ENCODE results near the gene RPL3. TPM values are rescaled to one million over a fixed set of nuclear protein-coding genes. Genes with fewer than 3 reads are reported as not detected.

RPL3 gene
- total RNA-seq, 1 donor: 3,122 TPM

DNA sequence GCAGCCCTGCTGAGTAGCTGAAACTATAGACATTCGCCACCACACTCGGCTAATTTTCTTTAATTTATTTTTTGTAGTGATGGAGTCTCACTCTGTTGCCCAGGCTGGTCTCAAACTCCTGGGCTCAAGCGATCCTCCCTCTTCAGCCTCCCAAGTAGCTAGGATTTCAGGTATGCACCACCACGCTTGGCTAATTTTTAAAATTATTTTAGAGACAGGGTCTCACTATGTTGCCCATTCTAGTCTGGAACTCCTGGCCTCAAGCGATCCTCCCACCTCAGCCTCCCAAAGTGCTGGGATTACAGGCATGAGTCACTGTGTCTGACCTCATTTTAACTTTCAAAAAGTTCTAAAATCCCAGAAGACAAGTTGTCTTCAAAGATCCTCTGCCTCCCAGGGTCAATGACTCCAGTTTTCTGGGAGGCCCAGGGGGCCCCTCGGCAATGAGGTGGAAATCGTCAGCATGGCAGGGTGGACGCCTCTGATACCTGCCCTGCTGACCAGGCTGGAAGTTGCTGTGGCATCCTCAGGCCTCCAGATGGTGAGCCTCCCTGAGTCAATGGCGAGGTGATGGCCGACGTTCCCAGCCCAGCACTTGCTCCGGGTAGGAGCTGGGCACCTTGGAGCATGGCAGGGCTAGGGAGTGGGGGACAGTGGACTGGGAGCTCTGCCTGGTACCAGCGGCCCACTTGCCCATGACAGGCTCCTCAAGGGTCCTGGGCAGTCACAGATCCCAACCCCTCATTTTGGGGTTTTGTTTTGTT, 31.1 kb downstream of the RPL3 start:
- TF ChIP-seq, protein P1, sequence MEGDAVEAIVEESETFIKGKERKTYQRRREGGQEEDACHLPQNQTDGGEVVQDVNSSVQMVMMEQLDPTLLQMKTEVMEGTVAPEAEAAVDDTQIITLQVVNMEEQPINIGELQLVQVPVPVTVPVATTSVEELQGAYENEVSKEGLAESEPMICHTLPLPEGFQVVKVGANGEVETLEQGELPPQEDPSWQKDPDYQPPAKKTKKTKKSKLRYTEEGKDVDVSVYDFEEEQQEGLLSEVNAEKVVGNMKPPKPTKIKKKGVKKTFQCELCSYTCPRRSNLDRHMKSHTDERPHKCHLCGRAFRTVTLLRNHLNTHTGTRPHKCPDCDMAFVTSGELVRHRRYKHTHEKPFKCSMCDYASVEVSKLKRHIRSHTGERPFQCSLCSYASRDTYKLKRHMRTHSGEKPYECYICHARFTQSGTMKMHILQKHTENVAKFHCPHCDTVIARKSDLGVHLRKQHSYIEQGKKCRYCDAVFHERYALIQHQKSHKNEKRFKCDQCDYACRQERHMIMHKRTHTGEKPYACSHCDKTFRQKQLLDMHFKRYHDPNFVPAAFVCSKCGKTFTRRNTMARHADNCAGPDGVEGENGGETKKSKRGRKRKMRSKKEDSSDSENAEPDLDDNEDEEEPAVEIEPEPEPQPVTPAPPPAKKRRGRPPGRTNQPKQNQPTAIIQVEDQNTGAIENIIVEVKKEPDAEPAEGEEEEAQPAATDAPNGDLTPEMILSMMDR (IDR thresholded peaks at IDR 0.05; ENCODE audit: insufficient read depth, low read length): no peak
- no peak overlapping the region for H3K4me3 ChIP-seq (ENCODE audit: low read depth, low read length)
- DNase-seq (ENCODE audit: low read depth): no peak

DNA sequence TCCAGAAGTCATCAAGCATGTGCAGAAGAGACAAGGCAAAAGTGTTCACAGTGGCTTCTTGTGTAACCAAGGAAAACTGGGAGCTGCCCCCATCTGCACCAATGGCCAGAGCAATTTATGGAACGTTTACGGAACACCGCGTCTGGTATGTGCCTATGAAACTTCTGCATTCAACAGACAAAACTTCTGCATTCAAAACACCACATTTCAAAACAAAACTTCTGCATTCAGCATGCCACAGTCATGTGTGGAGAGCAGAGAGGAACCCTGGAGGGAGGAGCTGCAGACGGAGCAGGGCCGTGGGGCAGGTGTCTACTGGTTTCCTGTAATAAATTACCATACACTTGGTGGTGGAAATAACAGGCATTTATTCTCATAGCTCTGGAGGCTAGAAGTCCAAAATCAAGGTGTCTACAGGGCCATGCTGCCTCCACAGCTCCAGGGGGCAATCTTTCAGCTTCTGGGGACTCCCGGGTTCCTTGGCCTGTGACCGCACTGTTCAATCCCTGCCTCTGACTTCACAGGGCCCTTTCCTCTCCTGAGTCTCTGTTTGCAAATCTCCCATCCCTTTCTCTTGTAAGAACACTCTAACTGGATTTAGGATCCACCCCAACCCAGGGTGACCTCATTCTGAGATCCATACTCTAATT, 32.2 kb downstream of the RPL3 start:
- H3K4me3 ChIP-seq (ENCODE audit: low read depth, low read length): no peak overlapping the region
- DNase-seq (ENCODE audit: low read depth): no peak
- TF ChIP-seq, protein P1 (IDR thresholded peaks at IDR 0.05; ENCODE audit: insufficient read depth, low read length): no peak

DNA sequence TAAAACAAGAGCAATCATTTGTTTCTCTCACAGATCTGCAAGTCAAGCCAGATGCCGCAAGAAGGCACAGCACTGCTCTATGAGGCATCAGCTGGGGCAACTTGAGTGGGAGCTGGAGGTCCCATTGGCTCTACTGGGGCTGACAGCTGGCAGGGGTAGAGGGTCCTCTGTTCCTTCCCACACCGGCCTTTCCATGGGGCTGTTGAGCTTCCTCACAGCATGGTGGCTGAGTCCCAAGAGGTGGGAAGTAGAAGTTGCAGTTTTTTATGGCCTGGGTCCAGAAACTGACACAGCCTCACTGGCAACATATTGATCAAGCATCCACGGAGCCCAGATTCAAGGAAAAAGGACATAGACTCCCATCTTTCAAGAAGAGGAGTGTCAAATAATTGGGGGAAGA, 34.4 kb downstream of the RPL3 start:
- TF ChIP-seq, protein P1 (IDR thresholded peaks at IDR 0.05; ENCODE audit: insufficient read depth, low read length): no peak
- H3K4me3 ChIP-seq (ENCODE audit: low read depth, low read length): no peak overlapping the region

DNA sequence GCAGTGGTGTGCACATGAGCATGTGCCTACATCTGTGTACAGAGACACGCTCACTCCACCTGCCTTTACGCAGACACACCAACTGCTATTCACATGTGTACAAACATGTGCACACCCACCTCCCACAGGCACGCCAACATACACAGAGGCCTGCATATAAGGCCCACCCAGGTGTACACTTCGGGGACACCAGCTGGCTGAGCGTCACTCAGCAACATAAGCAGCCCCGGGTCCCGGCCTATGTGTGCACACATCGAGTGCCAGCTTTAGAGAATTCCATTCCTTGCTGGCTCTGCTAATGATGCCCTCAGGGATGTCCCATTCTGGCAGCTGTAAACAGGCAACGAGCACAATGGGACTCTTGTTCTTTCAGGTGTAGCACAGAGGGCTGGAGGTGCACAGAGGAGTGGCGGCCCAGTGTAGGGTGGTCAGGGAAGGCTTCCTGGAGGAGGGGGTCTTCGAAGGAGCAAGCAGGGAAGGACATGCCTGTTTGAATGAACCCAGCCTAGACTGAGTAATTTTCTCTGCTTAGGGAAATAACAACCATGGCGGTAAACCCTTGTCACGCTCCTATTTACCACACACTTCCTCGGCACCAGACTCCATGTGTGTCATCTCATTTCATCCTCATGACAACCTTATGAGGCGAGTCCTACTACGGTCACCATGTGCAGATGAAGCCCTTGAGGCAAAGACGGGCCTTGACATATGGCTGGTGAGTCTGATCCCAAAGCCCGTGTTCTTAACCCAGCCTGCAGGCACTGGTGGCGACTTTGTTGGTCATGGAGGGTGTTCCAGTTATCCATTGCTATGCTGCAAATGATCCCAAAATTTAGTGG, 35.1 kb downstream of the RPL3 start:
- no peak for DNase-seq (ENCODE audit: low read depth)
- TF ChIP-seq, protein P1 (IDR thresholded peaks at IDR 0.05; ENCODE audit: insufficient read depth, low read length): no peak
- no peak overlapping the region for H3K4me3 ChIP-seq (ENCODE audit: low read depth, low read length)

More for the DNA sequence above, 34.4 kb downstream of the RPL3 start:
- no peak for DNase-seq (ENCODE audit: low read depth)

DNA sequence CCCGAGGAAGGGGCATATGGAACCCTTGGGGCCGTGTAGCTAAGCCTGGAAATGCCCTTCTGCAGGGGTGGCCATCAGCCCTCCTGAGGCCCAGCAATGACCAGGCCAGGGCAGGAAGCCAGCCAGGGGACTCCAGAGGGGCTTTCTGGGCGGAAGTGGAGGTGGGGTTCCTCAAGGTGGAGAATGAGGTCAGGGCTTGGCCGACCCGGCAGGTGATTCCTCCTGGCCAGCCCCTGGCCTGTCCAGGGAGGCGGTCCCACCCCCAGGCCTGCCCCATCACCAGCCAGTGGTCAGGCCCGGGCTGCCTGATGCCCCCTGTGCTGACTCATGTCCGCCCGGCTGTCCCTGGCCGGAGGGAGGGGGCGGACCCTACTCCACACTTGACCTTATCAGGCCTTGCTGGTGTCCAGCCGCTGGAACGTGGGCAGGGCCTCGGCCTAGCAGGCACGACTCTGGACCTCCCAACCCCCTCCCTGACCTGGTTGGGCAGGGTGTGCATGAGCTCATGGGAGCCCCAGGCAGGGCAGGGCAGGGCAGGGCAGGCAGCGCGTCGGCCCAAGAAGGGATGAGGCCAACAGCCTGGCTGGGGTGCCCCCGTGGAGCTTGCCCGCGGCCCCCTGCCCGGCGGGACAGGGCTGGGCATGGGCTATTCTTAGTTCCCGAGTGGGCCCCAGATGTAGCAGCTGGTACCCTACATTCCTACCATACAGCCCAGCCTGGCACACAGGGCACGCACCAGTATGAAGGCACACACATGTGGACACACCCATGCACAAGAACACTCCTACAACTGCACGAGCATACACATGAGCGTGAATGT, 35.9 kb downstream of the RPL3 start:
- TF ChIP-seq, protein P1 (IDR thresholded peaks at IDR 0.05; ENCODE audit: insufficient read depth, low read length): no peak
- no peak overlapping the region for H3K4me3 ChIP-seq (ENCODE audit: low read depth, low read length)
- DNase-seq (ENCODE audit: low read depth): no peak

All from fibroblast of the aortic adventitia (primary cell).